ENCODE measurements around the gene SBNO2. TPM values are rescaled to one million over a fixed set of nuclear protein-coding genes. Genes with fewer than 3 reads are reported as not detected.
A peak's percentile ranks its signal among the peaks of the same experiment; 100 is the strongest.

SBNO2 gene
- total and polyA plus RNA-seq, 9 of the 15 experiments (the other 6 are each of a cell fraction or from before 2014, with no cell fraction given), result 0.01 to 46.2 (median 6.7) TPM

DNA sequence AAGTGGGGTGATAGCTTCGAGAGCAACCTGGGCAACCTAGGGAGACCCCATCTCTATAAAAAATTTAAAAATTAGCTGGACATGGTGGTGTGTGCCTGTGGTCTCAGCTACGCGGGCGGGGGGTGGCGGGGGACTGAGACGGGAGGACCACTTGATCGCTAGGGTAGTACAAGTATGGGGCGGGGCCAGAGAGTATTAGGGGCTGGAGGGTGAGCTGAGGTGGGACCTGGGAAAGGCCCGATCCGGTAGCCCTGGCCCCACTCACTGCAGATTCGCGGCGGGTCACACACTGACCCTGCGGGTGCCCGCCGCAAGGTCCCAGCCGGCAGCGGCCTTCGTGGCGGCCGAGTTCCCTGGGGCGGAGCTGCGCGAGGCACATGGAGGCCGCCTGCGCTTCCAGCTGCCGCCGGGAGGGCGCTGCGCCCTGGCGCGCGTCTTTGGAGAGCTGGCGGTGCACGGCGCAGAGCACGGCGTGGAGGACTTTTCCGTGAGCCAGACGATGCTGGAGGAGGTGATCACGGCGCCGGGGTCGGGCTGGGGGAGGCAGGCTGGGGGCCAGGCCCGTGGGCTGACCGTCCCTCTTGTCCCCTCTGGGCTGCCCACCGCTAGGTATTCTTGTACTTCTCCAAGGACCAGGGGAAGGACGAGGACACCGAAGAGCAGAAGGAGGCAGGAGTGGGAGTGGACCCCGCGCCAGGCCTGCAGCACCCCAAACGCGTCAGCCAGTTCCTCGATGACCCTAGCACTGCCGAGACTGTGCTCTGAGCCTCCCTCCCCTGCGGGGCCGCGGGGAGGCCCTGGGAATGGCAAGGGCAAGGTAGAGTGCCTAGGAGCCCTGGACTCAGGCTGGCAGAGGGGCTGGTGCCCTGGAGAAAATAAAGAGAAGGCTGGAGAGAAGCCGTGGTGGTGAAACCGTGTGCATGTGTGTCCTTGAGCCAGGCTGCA is 109.1 kb downstream of the SBNO2 start (continued):
- TF ChIP-seq, protein P1, sequence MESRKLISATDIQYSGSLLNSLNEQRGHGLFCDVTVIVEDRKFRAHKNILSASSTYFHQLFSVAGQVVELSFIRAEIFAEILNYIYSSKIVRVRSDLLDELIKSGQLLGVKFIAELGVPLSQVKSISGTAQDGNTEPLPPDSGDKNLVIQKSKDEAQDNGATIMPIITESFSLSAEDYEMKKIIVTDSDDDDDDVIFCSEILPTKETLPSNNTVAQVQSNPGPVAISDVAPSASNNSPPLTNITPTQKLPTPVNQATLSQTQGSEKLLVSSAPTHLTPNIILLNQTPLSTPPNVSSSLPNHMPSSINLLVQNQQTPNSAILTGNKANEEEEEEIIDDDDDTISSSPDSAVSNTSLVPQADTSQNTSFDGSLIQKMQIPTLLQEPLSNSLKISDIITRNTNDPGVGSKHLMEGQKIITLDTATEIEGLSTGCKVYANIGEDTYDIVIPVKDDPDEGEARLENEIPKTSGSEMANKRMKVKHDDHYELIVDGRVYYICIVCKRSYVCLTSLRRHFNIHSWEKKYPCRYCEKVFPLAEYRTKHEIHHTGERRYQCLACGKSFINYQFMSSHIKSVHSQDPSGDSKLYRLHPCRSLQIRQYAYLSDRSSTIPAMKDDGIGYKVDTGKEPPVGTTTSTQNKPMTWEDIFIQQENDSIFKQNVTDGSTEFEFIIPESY (CRISPR knock-in tag; IDR thresholded peaks at IDR 0.05), result peak; percentile 94
- TF ChIP-seq ZKSCAN8 (CRISPR knock-in tag; IDR thresholded peaks at IDR 0.05) (no peak), ZNF707 (CRISPR knock-in tag; conservative IDR thresholded peaks at IDR 0.05) (no peak), RAD21 (CRISPR knock-in tag; conservative IDR thresholded peaks at IDR 0.05 in 1 of 2, IDR thresholded peaks at IDR 0.05 in 1 of 2) (0 out of 4 replicates have a peak, but pooled peaks of 1 of the 2 experiments have one; percentile 27), RBM15 (IDR thresholded peaks at IDR 0.05; ENCODE audit: insufficient read depth, low read length) (no peak), CBFB (CRISPR knock-in tag; IDR thresholded peaks at IDR 0.05) (no peak), RFX5 (IDR thresholded peaks at IDR 0.05; ENCODE audit: low read depth, low read length) (no peak), GATAD2B (IDR thresholded peaks at IDR 0.05; ENCODE audit: borderline replicate concordance) (no peak), POLR2AphosphoS2 (IDR thresholded peaks at IDR 0.05; ENCODE audit: low read length) (no peak), SMAD2 (IDR thresholded peaks at IDR 0.05; ENCODE audit: low read depth, low read length) (no peak), ZNF143 (CRISPR knock-in tag; IDR thresholded peaks at IDR 0.05) (peak; percentile 33; the same call in 1 of the 2 replicates), PCBP1 (IDR thresholded peaks at IDR 0.05; ENCODE audit: low read depth, low read length, poor library complexity, severe bottlenecking) (peak; percentile 12), NFRKB (IDR thresholded peaks at IDR 0.05; ENCODE audit: low read depth) (no peak), ZNF766 (CRISPR knock-in tag; conservative IDR thresholded peaks at IDR 0.05) (no peak)
- TF ChIP-seq, protein P2, sequence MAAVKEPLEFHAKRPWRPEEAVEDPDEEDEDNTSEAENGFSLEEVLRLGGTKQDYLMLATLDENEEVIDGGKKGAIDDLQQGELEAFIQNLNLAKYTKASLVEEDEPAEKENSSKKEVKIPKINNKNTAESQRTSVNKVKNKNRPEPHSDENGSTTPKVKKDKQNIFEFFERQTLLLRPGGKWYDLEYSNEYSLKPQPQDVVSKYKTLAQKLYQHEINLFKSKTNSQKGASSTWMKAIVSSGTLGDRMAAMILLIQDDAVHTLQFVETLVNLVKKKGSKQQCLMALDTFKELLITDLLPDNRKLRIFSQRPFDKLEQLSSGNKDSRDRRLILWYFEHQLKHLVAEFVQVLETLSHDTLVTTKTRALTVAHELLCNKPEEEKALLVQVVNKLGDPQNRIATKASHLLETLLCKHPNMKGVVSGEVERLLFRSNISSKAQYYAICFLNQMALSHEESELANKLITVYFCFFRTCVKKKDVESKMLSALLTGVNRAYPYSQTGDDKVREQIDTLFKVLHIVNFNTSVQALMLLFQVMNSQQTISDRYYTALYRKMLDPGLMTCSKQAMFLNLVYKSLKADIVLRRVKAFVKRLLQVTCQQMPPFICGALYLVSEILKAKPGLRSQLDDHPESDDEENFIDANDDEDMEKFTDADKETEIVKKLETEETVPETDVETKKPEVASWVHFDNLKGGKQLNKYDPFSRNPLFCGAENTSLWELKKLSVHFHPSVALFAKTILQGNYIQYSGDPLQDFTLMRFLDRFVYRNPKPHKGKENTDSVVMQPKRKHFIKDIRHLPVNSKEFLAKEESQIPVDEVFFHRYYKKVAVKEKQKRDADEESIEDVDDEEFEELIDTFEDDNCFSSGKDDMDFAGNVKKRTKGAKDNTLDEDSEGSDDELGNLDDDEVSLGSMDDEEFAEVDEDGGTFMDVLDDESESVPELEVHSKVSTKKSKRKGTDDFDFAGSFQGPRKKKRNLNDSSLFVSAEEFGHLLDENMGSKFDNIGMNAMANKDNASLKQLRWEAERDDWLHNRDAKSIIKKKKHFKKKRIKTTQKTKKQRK (IDR thresholded peaks at IDR 0.05; ENCODE audit: borderline replicate concordance, low read depth, low read length), result no peak
- TF ChIP-seq, protein P3, sequence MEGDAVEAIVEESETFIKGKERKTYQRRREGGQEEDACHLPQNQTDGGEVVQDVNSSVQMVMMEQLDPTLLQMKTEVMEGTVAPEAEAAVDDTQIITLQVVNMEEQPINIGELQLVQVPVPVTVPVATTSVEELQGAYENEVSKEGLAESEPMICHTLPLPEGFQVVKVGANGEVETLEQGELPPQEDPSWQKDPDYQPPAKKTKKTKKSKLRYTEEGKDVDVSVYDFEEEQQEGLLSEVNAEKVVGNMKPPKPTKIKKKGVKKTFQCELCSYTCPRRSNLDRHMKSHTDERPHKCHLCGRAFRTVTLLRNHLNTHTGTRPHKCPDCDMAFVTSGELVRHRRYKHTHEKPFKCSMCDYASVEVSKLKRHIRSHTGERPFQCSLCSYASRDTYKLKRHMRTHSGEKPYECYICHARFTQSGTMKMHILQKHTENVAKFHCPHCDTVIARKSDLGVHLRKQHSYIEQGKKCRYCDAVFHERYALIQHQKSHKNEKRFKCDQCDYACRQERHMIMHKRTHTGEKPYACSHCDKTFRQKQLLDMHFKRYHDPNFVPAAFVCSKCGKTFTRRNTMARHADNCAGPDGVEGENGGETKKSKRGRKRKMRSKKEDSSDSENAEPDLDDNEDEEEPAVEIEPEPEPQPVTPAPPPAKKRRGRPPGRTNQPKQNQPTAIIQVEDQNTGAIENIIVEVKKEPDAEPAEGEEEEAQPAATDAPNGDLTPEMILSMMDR (IDR thresholded peaks at IDR 0.05 in 2 of 3, conservative IDR thresholded peaks at IDR 0.05 in 1 of 3; ENCODE audit: insufficient read depth in 2 of 3, low read depth in 1 of 3, low read length in 3 of 3), result peak; percentile 46 to 66 (median 52); a peak in 5 of 6 replicates
